Smooth muscle cell (in vitro differentiated cells): ENCODE measurements around the gene DCAF6. TPM values are rescaled to one million over a fixed set of nuclear protein-coding genes. Genes with fewer than 3 reads are reported as not detected.

Experiments used
- DNase-seq: peaks from one replicate; lab custom pipeline; 2025; ENCODE audit not compliant: unreplicated experiment; lab: John Stamatoyannopoulos, UW
- H2AFZ ChIP-seq: fragments of 200-600 bp; sonication (generic); 2 replicates; pipeline ENCODE4 v1.6.0; 2016; ENCODE audit warnings: antibody characterized with exemption, low read depth, mild to moderate bottlenecking
- H3F3A ChIP-seq: fragments of 200-600 bp; sonication (generic); 2 replicates; pipeline ENCODE4 v1.6.0; 2017; ENCODE audit warnings: antibody characterized with exemption, low read depth
- H3K27ac ChIP-seq: fragments of 200-600 bp; sonication (generic); 2 replicates; pipeline ENCODE4 v1.5.1; 2016; ENCODE audit warnings: low read depth, mild to moderate bottlenecking
- H3K27me3 ChIP-seq: fragments of 200-600 bp; sonication (generic); 2 replicates; pipeline ENCODE4 v1.6.1; 2016; ENCODE audit warnings: low read depth, mild to moderate bottlenecking
- H3K36me3 ChIP-seq: fragments of 200-600 bp; sonication (generic); 2 replicates; pipeline ENCODE4 v1.5.1; 2016; ENCODE audit warnings: low read depth
- H3K4me1 ChIP-seq: fragments of 200-600 bp; sonication (generic); 2 replicates; pipeline ENCODE4 v1.5.1; 2016; ENCODE audit warnings: low read depth
- H3K4me2 ChIP-seq: fragments of 200-600 bp; sonication (generic); 2 replicates; pipeline ENCODE4 v1.6.0; 2016; ENCODE audit warnings: mild to moderate bottlenecking
- H3K4me3 ChIP-seq: fragments of 200-600 bp; sonication (generic); 2 replicates; pipeline ENCODE4 v1.5.1; 2016; ENCODE audit warnings: mild to moderate bottlenecking
- H3K79me2 ChIP-seq: fragments of 200-600 bp; sonication (generic); 2 replicates; pipeline ENCODE4 v1.6.0; 2016; ENCODE audit warnings: low read depth, mild to moderate bottlenecking
- H3K9ac ChIP-seq: fragments of 200-600 bp; sonication (generic); 2 replicates; pipeline ENCODE4 v1.6.0; 2016; ENCODE audit warnings: low read depth
- H3K9me3 ChIP-seq: fragments of 200-600 bp; sonication (generic); replicated peaks from 2 replicates; pipeline ENCODE4 v1.5.1; 2016; ENCODE audit warnings: low read depth
- H4K20me1 ChIP-seq: fragments of 200-600 bp; sonication (generic); 2 replicates; pipeline ENCODE4 v1.6.0; 2016; ENCODE audit warnings: low read depth
- WGBS: methylation state at CpG from one replicate; pipeline ENCODE4 v1.1.7; 2016; ENCODE audit warnings: low lambda C conversion rate; 5-methylcytosine and 5-hydroxymethylcytosine counted together
- polyA plus RNA-seq: library from polyadenylated mRNA; unstranded; fragments of >200 nt; fragmentation: Nextera tagmentation; extraction: Ambion mirVana; gene quantifications from 2 replicates; pipeline ENCODE4 v1.2.1, GENCODE V29; 2016
- total RNA-seq: library from RNA; depleted of rRNA; stranded (reverse); fragments of >200 nt; gene quantifications from 2 replicates; pipeline ENCODE4 v1.2.3, GENCODE V29; 2014
- TF ChIP-seq, protein P1 (sequence below): fragments of 200-600 bp; sonication (generic); IDR thresholded peaks from 2 replicates; pipeline ENCODE4 v1.5.1; 2017; ENCODE audit warnings: borderline replicate concordance, mild to moderate bottlenecking, antibody characterized with exemption; ENCODE audit not compliant: insufficient read depth, poor library complexity, severe bottlenecking

Gene DCAF6
- total and polyA plus RNA-seq, 2 experiments from 2014 or later = 27.4 to 34.9 TPM

DNA sequence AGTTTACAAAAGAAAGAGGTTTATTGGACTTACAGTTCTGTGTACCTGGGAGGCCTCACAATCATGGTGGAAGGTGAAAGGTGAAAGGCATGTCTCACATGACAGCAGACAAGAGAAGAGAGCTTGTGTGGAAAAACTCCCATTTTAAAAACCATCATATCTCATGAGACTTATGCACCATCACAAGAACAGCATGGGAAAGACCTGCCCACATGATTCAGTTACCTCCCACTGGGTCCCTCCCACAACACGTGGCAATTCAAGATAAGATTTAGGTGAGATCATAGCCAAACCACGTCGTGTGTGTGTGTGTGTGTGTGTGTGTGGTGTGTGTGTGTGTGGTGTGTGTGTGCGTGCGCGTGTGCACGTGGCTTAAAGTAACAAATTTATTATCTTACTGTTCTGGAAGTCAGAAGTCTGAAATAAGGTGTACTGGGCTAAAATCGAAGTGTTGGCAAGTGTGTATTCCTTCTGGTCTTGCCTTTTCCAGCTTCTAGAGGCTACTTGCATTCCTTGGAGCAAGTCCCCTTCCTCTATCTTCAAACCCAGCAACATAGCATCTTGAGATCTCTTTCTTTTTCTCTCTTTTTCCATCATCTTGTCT lies 48.5 kb downstream of the DCAF6 start:
- H3K79me2 ChIP-seq = peaks cover 44% of the 10 kb centered on the region
- no peak for DNase-seq
- TF ChIP-seq, protein P1, sequence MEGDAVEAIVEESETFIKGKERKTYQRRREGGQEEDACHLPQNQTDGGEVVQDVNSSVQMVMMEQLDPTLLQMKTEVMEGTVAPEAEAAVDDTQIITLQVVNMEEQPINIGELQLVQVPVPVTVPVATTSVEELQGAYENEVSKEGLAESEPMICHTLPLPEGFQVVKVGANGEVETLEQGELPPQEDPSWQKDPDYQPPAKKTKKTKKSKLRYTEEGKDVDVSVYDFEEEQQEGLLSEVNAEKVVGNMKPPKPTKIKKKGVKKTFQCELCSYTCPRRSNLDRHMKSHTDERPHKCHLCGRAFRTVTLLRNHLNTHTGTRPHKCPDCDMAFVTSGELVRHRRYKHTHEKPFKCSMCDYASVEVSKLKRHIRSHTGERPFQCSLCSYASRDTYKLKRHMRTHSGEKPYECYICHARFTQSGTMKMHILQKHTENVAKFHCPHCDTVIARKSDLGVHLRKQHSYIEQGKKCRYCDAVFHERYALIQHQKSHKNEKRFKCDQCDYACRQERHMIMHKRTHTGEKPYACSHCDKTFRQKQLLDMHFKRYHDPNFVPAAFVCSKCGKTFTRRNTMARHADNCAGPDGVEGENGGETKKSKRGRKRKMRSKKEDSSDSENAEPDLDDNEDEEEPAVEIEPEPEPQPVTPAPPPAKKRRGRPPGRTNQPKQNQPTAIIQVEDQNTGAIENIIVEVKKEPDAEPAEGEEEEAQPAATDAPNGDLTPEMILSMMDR = no peak

GRCh38 chr1:167987174-167987573 lies 50.7 kb downstream of the DCAF6 start:
- peaks cover 28% of the 10 kb centered on the region for H3K79me2 ChIP-seq
- H3K4me3 ChIP-seq = no peak overlapping the region
- no peaks in the 10 kb centered on the region for H3K9me3 ChIP-seq
- H3K36me3 ChIP-seq = no peaks in the 10 kb centered on the region
- no peak overlapping the region for H2AFZ ChIP-seq
- 90% methylated on average over 3 of the region's 3 CpGs for WGBS
- no peaks in the 10 kb centered on the region for H3K27me3 ChIP-seq
- no peaks in the 10 kb centered on the region for H3F3A ChIP-seq
- no peaks in the 10 kb centered on the region for H3K4me1 ChIP-seq
- TF ChIP-seq, protein P1 = no peak
- no peak overlapping the region for H3K9ac ChIP-seq
- DNase-seq = no peak
- no peaks in the 10 kb centered on the region for H4K20me1 ChIP-seq
- H3K4me2 ChIP-seq = no peak overlapping the region
- H3K27ac ChIP-seq = no peak overlapping the region

More for the DNA sequence above, 48.5 kb downstream of the DCAF6 start:
- Histone ChIP-seq H3K9me3 (no peaks in the 10 kb centered on the region), H3K9ac (no peak overlapping the region), H3K4me2 (no peak overlapping the region), H4K20me1 (no peaks in the 10 kb centered on the region), H3K27me3 (no peaks in the 10 kb centered on the region), H2AFZ (no peak overlapping the region), H3K36me3 (no peaks in the 10 kb centered on the region), H3K27ac (no peak overlapping the region), H3K4me1 (no peaks in the 10 kb centered on the region), H3F3A (no peaks in the 10 kb centered on the region), H3K4me3 (no peak overlapping the region)
- 87% methylated on average over 8 of the region's 8 CpGs for WGBS

GRCh38 chr1:167991546-167991945 lies 55.1 kb downstream of the DCAF6 start:
- Histone ChIP-seq H4K20me1 (no peaks in the 10 kb centered on the region), H3F3A (no peaks in the 10 kb centered on the region), H3K9ac (no peak overlapping the region), H3K27me3 (no peaks in the 10 kb centered on the region), H3K4me1 (no peaks in the 10 kb centered on the region), H3K4me2 (no peak overlapping the region), H3K79me2 (no peaks in the 10 kb centered on the region), H3K36me3 (peaks cover 5% of the 10 kb centered on the region), H3K4me3 (no peak overlapping the region), H3K9me3 (no peaks in the 10 kb centered on the region), H3K27ac (no peak overlapping the region), H2AFZ (no peak overlapping the region)
- 90% methylated on average over 2 of the region's 2 CpGs for WGBS
- TF ChIP-seq, protein P1 = no peak
- no peak for DNase-seq

GRCh38 chr1:167993720-167994119 lies 57.2 kb downstream of the DCAF6 start:
- WGBS = 100% methylated on average over 2 of the region's 2 CpGs
- no peak for DNase-seq

More at GRCh38 chr1:167993720-167994119, 57.2 kb downstream of the DCAF6 start:
- Histone ChIP-seq H3K79me2 (no peaks in the 10 kb centered on the region), H3K27me3 (no peaks in the 10 kb centered on the region), H3K36me3 (peaks cover 5% of the 10 kb centered on the region), H3F3A (no peaks in the 10 kb centered on the region), H3K9ac (no peak overlapping the region), H3K27ac (no peak overlapping the region), H4K20me1 (no peaks in the 10 kb centered on the region), H3K4me3 (no peak overlapping the region), H3K4me1 (no peaks in the 10 kb centered on the region), H2AFZ (no peak overlapping the region), H3K4me2 (no peak overlapping the region), H3K9me3 (no peaks in the 10 kb centered on the region)
- TF ChIP-seq, protein P1 = no peak
